Measurements from ENCODE around the gene ATOSB.

- no peak for TF ChIP-seq POLR2A (IDR thresholded peaks at IDR 0.05)
- TF ChIP-seq CTCF (IDR thresholded peaks at IDR 0.05), result no peak
These were observed 46.3 kb upstream of the ATOSB start, which contains the start of gene UNC13B for GRCh38 chr9:35161713-35162604.

Data from breast epithelium (tissue), 3 donors.